Measurements from ENCODE around the gene EID3. TPM values are rescaled to one million over a fixed set of nuclear protein-coding genes. Genes with fewer than 3 reads are reported as not detected.
A peak's percentile ranks its signal among the peaks of the same experiment; 100 is the strongest.
"Not testable (repeated sequence)": the region's sequence is repeated elsewhere in the genome, so short reads cannot be mapped to it uniquely, and the experiment has no call there.

EID3 gene
- total RNA-seq, 1 experiment from 2014 or later: 1.4 TPM

DNA sequence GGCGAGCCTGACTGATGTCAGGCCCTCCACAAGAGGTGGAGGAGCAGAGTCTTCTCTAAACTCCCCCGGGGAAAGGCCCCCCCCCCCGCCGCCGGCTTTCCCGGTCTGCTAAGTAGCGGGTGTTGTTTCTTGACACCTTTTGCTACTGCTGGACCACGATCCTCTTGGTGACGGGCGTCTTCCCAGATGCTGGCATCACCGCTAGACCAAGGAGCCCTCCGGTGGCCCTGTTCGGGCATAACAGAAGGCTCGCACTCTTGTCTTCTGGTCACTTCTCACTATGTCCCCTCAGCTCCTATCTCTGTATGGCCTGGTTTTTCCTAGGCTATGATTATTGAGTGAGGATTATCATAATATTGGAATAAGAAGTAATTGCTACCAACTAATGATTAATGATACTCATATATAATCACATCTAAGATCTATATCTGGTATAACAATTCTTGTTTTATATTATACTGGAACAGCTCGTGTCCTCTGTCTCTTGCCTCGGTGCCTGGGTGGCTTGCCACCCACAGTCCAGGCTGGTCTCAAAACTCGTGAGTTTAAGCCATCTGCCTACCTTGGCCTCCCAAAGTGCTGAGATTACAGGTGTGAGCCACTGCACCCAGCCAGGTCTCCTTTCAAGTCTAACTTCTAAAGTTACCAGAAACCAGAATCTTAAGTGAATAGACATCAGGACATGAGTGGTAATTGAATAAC lies 9.2 kb upstream of the EID3 start:
- WGBS (ENCODE audit: extremely low coverage, insufficient read length, low lambda C conversion rate): no CpG with 5 or more reads among the region's 17 CpGs
- not testable (repeated sequence) for H3K4me2 ChIP-seq (ENCODE audit: insufficient read depth, insufficient read length, low read length)

More for the DNA sequence above, 9.2 kb upstream of the EID3 start:
- not testable (repeated sequence) for H3T11ph ChIP-seq (ENCODE audit: low read length); H3K9me3 Mint-ChIP-seq; H3K56ac ChIP-seq (ENCODE audit: insufficient read length, low read depth, low read length); H4K91ac ChIP-seq (ENCODE audit: insufficient read length, low read depth, low read length); H3K23ac ChIP-seq (ENCODE audit: insufficient read length, low read depth, low read length); H4K5ac ChIP-seq (ENCODE audit: insufficient read length, low read depth, low read length); H4K20me1 ChIP-seq (ENCODE audit: control insufficient read depth, insufficient read depth, insufficient read length); H3K4me3 Mint-ChIP-seq; H2BK15ac ChIP-seq (ENCODE audit: low read depth, low read length); H3K18ac ChIP-seq (ENCODE audit: insufficient read length, low read depth, low read length); H3K23me2 ChIP-seq (ENCODE audit: insufficient read length, low read depth, low read length, poor library complexity, severe bottlenecking); H4K8ac ChIP-seq (replicated peaks; ENCODE audit: insufficient read length, low read depth, low read length); H2BK12ac ChIP-seq (ENCODE audit: insufficient read length, low read depth, low read length); H3K4me1 ChIP-seq (ENCODE audit: insufficient read depth, low read length); H3K14ac ChIP-seq (ENCODE audit: insufficient read depth, low read length); H3K9ac ChIP-seq (ENCODE audit: extremely low read depth, insufficient read length, low read length); H3K4ac ChIP-seq (ENCODE audit: low read depth, low read length); H2BK5ac ChIP-seq (ENCODE audit: insufficient read length, low read length); H2AFZ ChIP-seq (ENCODE audit: low read length); H3K27ac ChIP-seq (ENCODE audit: insufficient read length, low read depth, low read length); H3K27me3 ChIP-seq (ENCODE audit: insufficient read depth, low read length); H2BK20ac ChIP-seq (ENCODE audit: low read depth, low read length, poor library complexity, severe bottlenecking); H3K27me3 Mint-ChIP-seq (ENCODE audit: low read depth); H3K9me3 ChIP-seq (ENCODE audit: control insufficient read depth, low read depth, low read length); H2AK5ac ChIP-seq (ENCODE audit: insufficient read length, low read length); H2BK120ac ChIP-seq (ENCODE audit: low read depth, low read length, poor library complexity, severe bottlenecking)
- TF ChIP-seq, protein P1, sequence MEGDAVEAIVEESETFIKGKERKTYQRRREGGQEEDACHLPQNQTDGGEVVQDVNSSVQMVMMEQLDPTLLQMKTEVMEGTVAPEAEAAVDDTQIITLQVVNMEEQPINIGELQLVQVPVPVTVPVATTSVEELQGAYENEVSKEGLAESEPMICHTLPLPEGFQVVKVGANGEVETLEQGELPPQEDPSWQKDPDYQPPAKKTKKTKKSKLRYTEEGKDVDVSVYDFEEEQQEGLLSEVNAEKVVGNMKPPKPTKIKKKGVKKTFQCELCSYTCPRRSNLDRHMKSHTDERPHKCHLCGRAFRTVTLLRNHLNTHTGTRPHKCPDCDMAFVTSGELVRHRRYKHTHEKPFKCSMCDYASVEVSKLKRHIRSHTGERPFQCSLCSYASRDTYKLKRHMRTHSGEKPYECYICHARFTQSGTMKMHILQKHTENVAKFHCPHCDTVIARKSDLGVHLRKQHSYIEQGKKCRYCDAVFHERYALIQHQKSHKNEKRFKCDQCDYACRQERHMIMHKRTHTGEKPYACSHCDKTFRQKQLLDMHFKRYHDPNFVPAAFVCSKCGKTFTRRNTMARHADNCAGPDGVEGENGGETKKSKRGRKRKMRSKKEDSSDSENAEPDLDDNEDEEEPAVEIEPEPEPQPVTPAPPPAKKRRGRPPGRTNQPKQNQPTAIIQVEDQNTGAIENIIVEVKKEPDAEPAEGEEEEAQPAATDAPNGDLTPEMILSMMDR (conservative IDR thresholded peaks at IDR 0.05): peak; percentile 60
- Histone ChIP-seq H3K79me2 (ENCODE audit: insufficient read depth, low read length) (peaks cover 28% of the 10 kb centered on the region), H3K79me1 (ENCODE audit: insufficient read depth, low read depth, low read length, poor library complexity, severe bottlenecking) (peaks cover 11% of the 10 kb centered on the region)
- Mint-ChIP-seq H3K36me3 (ENCODE audit: insufficient read depth in 1 of 3, low read depth in 3 of 3) (peaks cover 32 to 50% (median 49%) of the 10 kb centered on the region in 3 experiments; a peak in 6 of 7 replicates), H3K4me1 (peaks cover 20 to 27% of the 10 kb centered on the region in 2 experiments), H3K27ac (peak overlapping the region in 1 of 3 experiments; percentile 40; a peak in 1 of 7 replicates)
- peak; percentile 79 for DNase-seq

All from H9 (cell line).